LHCN-M2 (cell line): ENCODE measurements around the gene MEPCE. TPM values are rescaled to one million over a fixed set of nuclear protein-coding genes. Genes with fewer than 3 reads are reported as not detected.

Source experiments
- DNase-seq: peaks from one replicate; pipeline ENCODE4 v3.0.0-alpha.2; 2012; ENCODE audit warnings: low read depth
- total RNA-seq: library from RNA; depleted of rRNA; stranded (reverse); fragments of >200 nt; gene quantifications from 2 replicates; pipeline ENCODE4 v1.2.3, GENCODE V29; 2014; rRNA removed

MEPCE gene
- total RNA-seq, 1 experiment from 2014 or later, result 63.9 TPM

DNA sequence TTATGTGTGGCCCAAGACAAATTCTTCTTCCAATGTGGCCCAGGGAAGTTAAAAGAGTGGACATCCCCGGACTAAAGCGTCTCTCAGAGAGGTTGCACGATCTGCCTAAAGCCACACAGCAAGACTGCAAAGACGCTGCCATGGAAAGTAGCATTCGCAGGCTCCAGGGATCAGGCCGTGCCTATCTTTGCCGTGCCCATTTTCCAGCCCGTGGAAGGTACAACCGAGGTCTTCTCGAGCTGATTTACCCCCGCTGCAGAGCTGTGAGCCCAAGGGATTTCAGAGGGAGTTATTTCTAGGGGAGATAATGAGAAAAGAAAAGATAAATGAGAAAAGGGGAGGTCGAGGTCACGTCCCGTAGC is 53.1 kb downstream of the MEPCE start:
- DNase-seq, result no peak

DNA sequence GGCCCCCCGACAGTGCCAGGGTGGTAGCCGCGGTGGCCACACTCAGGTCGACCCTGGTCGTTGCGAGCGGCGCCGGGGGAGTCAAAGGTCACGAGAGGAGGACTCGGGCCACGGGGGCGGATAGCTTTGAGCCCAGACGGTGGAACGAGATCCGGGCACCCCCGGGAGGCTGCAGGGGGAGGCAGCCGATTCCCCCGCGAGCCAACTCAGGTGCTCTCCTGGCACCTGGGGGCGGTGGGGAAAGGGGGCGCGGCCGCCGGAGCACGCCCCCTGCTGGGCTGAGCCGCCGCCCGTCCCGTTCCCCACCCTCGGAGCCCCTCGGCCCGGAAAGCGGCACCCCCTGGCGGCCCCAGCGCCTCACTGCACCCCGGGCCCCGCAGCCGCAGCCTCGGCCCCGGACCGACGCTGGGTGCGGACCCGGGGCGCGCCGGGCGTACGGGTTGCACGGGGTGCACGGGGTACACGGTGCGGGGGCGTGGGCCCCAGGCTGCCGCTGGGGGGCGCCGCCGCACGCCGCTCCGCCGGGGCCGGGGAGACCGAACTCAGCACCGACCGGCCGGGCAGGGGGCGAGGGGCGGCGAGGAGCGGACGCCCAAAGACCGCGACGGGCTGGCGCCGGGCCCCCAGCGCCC is 53.6 kb downstream of the MEPCE start:
- DNase-seq, result peak; percentile 45

Other genes with a start within 250 kb of the MEPCE start
- gene PVRIG, start 209.9 kb upstream of the MEPCE start, total RNA-seq, result not detected in 2 replicates
- not detected in 2 replicates for gene SPDYE3, start 122.1 kb upstream of the MEPCE start, total RNA-seq
- 15.7 and 20.1 TPM in 2 replicates for gene PILRB, start 71.7 kb upstream of the MEPCE start, total RNA-seq
- gene PILRA, start 56.3 kb upstream of the MEPCE start, total RNA-seq, result not detected in 2 replicates
- 1.9 and 4.2 TPM in 2 replicates for gene ZCWPW1, start 1.1 kb upstream of the MEPCE start, total RNA-seq
- 68.5 and 71.6 TPM in 2 replicates for gene PPP1R35, start 6.7 kb downstream of the MEPCE start, total RNA-seq
- not detected in 2 replicates for gene SPACDR, start 34.4 kb downstream of the MEPCE start, total RNA-seq
- gene TSC22D4, start 49.4 kb downstream of the MEPCE start, total RNA-seq, result 41.3 and 51.7 TPM in 2 replicates
- 0.13 and 0.23 TPM in 2 replicates for gene NYAP1, start 54.1 kb downstream of the MEPCE start, total RNA-seq
- 23.0 and 28.0 TPM in 2 replicates for gene AGFG2, start 109.4 kb downstream of the MEPCE start, total RNA-seq
- gene SAP25, start 144.1 kb downstream of the MEPCE start, total RNA-seq, result 2.4 TPM in 1 of 2 replicates, not detected in the other
- gene LRCH4, start 156.3 kb downstream of the MEPCE start, total RNA-seq, result 81.4 and 92.0 TPM in 2 replicates
- 0.38 and 0.92 TPM in 2 replicates for gene FBXO24, start 156.5 kb downstream of the MEPCE start, total RNA-seq
- 4.7 and 5.2 TPM in 2 replicates for gene PCOLCE, start 172.5 kb downstream of the MEPCE start, total RNA-seq
- gene MOSPD3, start 182.7 kb downstream of the MEPCE start, total RNA-seq, result 15.8 and 21.5 TPM in 2 replicates
- 1.3 TPM in 2 replicates for gene TFR2, start 211.7 kb downstream of the MEPCE start, total RNA-seq
- gene ACTL6B, start 226.6 kb downstream of the MEPCE start, total RNA-seq, result not detected in 2 replicates
- gene GNB2, start 243.9 kb downstream of the MEPCE start, total RNA-seq, result 176 and 205 TPM in 2 replicates